T-cell (primary cell): ENCODE measurements around the gene GAK. TPM values are rescaled to one million over a fixed set of nuclear protein-coding genes. Genes with fewer than 3 reads are reported as not detected.

ENCODE experiments used
- ATAC-seq, 4 experiments: fragments of 200-7000 bp in 3 of 4; fragments of 150-1000 bp in 1 of 4; cut with Tn5 transposase; replicated peaks in 1 of 4; 1 replicate in 3 of 4; 2 replicates in 1 of 4; pipeline ENCODE4 v1.10.0; 2021; ENCODE audit warnings: moderate library complexity in 3 of 4, mild to moderate bottlenecking in 2 of 4, moderate number of reproducible peaks in 1 of 4
- CTCF ChIA-PET, 2 donors: fragments of 300-600 bp; sonication (Branson Sonifier 250); formaldehyde crosslinking; loops; one replicate each; lab custom pipeline; 2022; ENCODE audit warnings: antibody characterized with exemption in 2 of 2; lab: Charles Lee
- POLR2A ChIA-PET, 2 donors: fragments of 300-600 bp; sonication (Branson Sonifier 250); formaldehyde crosslinking; loops; one replicate each; lab custom pipeline; 2022; ENCODE audit warnings: antibody characterized with exemption in 2 of 2; lab: Charles Lee
- DNase-seq, 35 experiments: peaks; one replicate each; pipeline versions ENCODE4 v3.0.0 to v3.0.0-alpha.2; 2013 to 2023
- H3K27ac ChIP-seq: one replicate; pipeline ENCODE4 v1.5.1; 2013; ENCODE audit warnings: low read length
- H3K27me3 ChIP-seq, 2 experiments: replicated peaks in 1 of 2; 1 replicate in 1 of 2; 2 replicates in 1 of 2; pipeline versions ENCODE4 v1.6.1 to v1.7.0; 2013; ENCODE audit warnings: low read length in 1 of 2, mixed read lengths in 1 of 2; ENCODE audit not compliant: control insufficient read depth in 2 of 2, insufficient read depth in 2 of 2; ENCODE audit errors: extremely low read depth in 1 of 2
- H3K36me3 ChIP-seq, 2 donors: 1 replicate in 1 of 2; 2 replicates in 1 of 2; pipeline versions ENCODE4 v1.6.1 to v1.7.0; 2013; ENCODE audit warnings: low read length in 1 of 2; ENCODE audit not compliant: control insufficient read depth in 2 of 2, insufficient read depth in 1 of 2; ENCODE audit errors: extremely low read depth in 1 of 2
- H3K4me1 ChIP-seq, 2 experiments: 1 replicate in 1 of 2; 2 replicates in 1 of 2; pipeline versions ENCODE4 v1.6.1 to v1.7.0; 2013; ENCODE audit warnings: low read length in 2 of 2, mixed read lengths in 1 of 2; ENCODE audit not compliant: insufficient read depth in 2 of 2, control insufficient read depth in 1 of 2; ENCODE audit errors: extremely low read depth in 1 of 2
- H3K4me3 ChIP-seq, 2 donors: 1 replicate in 1 of 2; 2 replicates in 1 of 2; pipeline versions ENCODE4 v1.5.1 to v1.7.0; 2013; ENCODE audit warnings: mild to moderate bottlenecking in 2 of 2, low read length in 1 of 2, moderate library complexity in 1 of 2; ENCODE audit not compliant: control insufficient read depth in 1 of 2; ENCODE audit errors: extremely low read depth in 1 of 2
- H3K9me3 ChIP-seq: 2 replicates; pipeline ENCODE4 v1.7.0; 2013
- H3K27ac Mint-ChIP-seq, 2 donors: one replicate each; pipeline ENCODE4 v1.8.0; 2020 to 2021; ENCODE audit warnings: mild to moderate bottlenecking in 2 of 2, mixed read lengths in 2 of 2
- H3K27me3 Mint-ChIP-seq, 2 donors: one replicate each; pipeline ENCODE4 v1.8.0; 2021 to 2022; ENCODE audit warnings: mixed read lengths in 2 of 2
- H3K36me3 Mint-ChIP-seq: one replicate; pipeline ENCODE4 v1.8.0; 2021; ENCODE audit warnings: mixed read lengths
- H3K4me1 Mint-ChIP-seq, 3 donors: one replicate each; pipeline ENCODE4 v1.8.0; 2020 to 2022; ENCODE audit warnings: mixed read lengths in 3 of 3, mild to moderate bottlenecking in 1 of 3
- H3K4me3 Mint-ChIP-seq, 3 donors: one replicate each; pipeline ENCODE4 v1.8.0; 2020 to 2022; ENCODE audit warnings: mild to moderate bottlenecking in 3 of 3, mixed read lengths in 3 of 3, moderate library complexity in 3 of 3
- H3K9me3 Mint-ChIP-seq, 3 donors: one replicate each; pipeline ENCODE4 v1.8.0; 2020 to 2022; ENCODE audit warnings: mixed read lengths in 3 of 3
- WGBS: methylation state at CpG from one replicate; pipeline ENCODE4 v1.1.5; 2013; ENCODE audit warnings: missing lambda C conversion rate; ENCODE audit not compliant: insufficient coverage; 5-methylcytosine and 5-hydroxymethylcytosine counted together
- total RNA-seq, 35 experiments: library from RNA in 6 of 35; stranded (reverse) in 6 of 35; fragments of 120-200 nt in 1 of 35; gene quantifications; one replicate each; pipeline versions ENCODE4 v1.2.1 to v1.2.4 and lab custom pipeline; 2013 to 2026

GAK gene
- total RNA-seq, 5 donors from 2014 or later (not counting 1 experiment from before 2014, with no cell fraction given): 182 to 225 (median 218) TPM

DNA sequence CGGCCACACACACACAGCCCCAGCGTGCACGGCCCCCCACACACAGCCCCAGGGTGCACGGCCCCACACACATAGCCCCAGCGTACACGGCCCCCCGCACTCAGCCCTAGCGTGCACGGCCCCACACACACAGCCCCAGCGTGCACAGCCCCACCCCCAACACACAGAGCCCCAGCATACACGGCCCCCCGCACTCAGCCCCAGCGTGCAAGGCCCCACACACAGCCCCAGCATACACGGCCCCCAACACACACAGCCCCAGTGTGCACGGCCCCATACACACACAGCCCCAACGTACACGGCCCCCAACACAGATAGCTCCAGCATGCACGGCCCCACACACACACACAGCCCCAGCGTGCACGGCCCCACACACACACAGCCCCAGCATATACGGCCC, 17.6 kb downstream of the GAK start:
- peak in 1 of 35 experiments; percentile 4 for DNase-seq
- ChIA-PET CTCF (no interaction called here), POLR2A (no interaction called here)
- Histone ChIP-seq H3K4me1 (peaks cover 2 to 22% of the 10 kb centered on the region in 2 experiments), H3K4me3 (no peak overlapping the region), H3K36me3 (peaks cover 20 to 40% of the 10 kb centered on the region in 2 donors), H3K9me3 (no peaks in the 10 kb centered on the region), H3K27me3 (no peaks in the 10 kb centered on the region), H3K27ac (no peak overlapping the region)
- Mint-ChIP-seq H3K27ac (no peak overlapping the region), H3K27me3 (no peaks in the 10 kb centered on the region), H3K9me3 (peaks cover 0 to 6% (median 3%) of the 10 kb centered on the region in 3 donors), H3K4me1 (peaks cover 32 to 47% (median 42%) of the 10 kb centered on the region in 3 donors), H3K4me3 (peak overlapping the region in 1 of 3 donors; percentile 72), H3K36me3 (peaks cover 18% of the 10 kb centered on the region)
- WGBS: 92% methylated on average over 10 of the region's 21 CpGs
- no peak for ATAC-seq

DNA sequence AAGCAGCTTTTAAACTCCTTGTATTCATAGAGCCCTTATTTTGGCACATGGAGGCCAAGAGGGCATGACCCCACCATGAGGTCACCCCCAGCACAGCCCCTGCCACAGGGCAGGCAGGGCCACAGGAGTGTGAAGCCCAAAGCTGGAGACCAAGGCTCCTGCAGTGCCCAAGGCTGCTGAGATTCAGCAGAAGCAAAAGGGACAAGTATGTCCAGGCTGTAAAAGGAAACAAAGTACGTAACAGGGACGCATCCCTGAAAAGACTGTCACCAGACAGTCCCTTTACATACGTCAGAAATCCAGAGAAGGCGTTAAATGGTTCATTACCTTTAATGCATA, 18.9 kb downstream of the GAK start:
- no peak overlapping the region for H3K4me3 Mint-ChIP-seq

DNA sequence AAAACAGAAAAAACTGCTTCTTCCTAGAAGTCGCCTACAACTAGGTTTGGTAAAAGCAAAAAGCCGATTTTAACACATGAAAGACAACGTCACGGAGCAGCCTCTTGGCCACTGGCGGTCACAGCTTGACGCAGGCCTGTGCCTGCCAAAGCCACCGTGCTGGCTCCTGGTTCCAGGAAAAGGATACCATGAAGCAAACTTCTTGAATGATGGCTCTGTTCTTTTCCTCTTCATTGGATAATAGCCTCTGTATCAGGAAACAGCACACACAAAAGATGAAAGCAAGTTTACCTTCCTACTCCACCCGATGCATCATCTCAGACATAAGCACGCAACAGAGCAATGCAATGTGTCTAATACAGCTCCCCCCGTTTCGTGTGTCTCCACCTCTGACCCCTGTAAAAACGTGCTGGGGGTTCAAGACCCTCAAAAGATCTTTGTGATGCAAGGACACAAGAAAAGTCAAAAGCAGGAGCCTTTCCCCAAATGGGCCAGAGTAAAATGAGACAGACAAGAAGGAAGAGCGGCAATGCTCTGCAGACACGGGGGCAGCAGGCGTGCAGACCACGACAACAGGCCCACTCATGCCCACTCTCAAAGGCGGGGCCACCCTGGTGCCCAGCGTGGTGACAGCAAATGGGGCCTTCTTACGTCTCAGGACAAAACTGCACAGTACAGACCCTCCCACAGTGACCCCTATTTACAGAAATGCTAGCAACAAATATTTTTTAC, 19.4 kb downstream of the GAK start:
- peaks cover 13% of the 10 kb centered on the region for H3K36me3 Mint-ChIP-seq
- Histone ChIP-seq H3K4me3 (no peak overlapping the region), H3K9me3 (no peaks in the 10 kb centered on the region), H3K36me3 (peaks cover 26 to 51% of the 10 kb centered on the region in 2 donors), H3K27me3 (no peaks in the 10 kb centered on the region), H3K27ac (no peak overlapping the region), H3K4me1 (peaks cover 2 to 16% of the 10 kb centered on the region in 2 experiments)
- no peak overlapping the region for H3K27ac Mint-ChIP-seq
- H3K4me1 Mint-ChIP-seq: peaks cover 28 to 34% (median 32%) of the 10 kb centered on the region in 3 donors
- no peak overlapping the region for H3K4me3 Mint-ChIP-seq
- ChIA-PET CTCF (interaction anchor here (0.6 to 0.7 kb wide), 2 partner anchors 11 to 574 kb away, joined by 3 to 4 read pairs; no protein-coding TSS in a partner anchor), POLR2A (no interaction called here)
- H3K27me3 Mint-ChIP-seq: no peaks in the 10 kb centered on the region
- 91% methylated on average over 14 of the region's 19 CpGs for WGBS
- ATAC-seq (no peak), DNase-seq (no peak)
- H3K9me3 Mint-ChIP-seq: no peaks in the 10 kb centered on the region

More for the DNA sequence above, 18.9 kb downstream of the GAK start:
- ChIA-PET POLR2A (no interaction called here), CTCF (interaction anchor here (0.6 to 0.7 kb wide), 3 partner anchors 10 to 575 kb away, joined by 3 to 4 read pairs (median 3); no protein-coding TSS in a partner anchor)
- no peak for DNase-seq
- Histone ChIP-seq H3K27ac (no peak overlapping the region), H3K36me3 (peaks cover 21 to 46% of the 10 kb centered on the region in 2 donors), H3K4me1 (peaks cover 2 to 16% of the 10 kb centered on the region in 2 experiments), H3K9me3 (no peaks in the 10 kb centered on the region), H3K27me3 (no peaks in the 10 kb centered on the region), H3K4me3 (no peak overlapping the region)
- Mint-ChIP-seq H3K4me1 (peaks cover 28 to 39% (median 37%) of the 10 kb centered on the region in 3 donors), H3K27me3 (no peaks in the 10 kb centered on the region), H3K36me3 (peaks cover 18% of the 10 kb centered on the region), H3K27ac (no peak overlapping the region), H3K9me3 (peaks cover 0 to 5% (median 3%) of the 10 kb centered on the region in 3 donors)
- ATAC-seq: no peak
- 94% methylated on average over 4 of the region's 4 CpGs for WGBS

GRCh38 chr4:911871-912490, 20.1 kb downstream of the GAK start:
- peak overlapping the region in 1 of 2 donors; percentile 28 for H3K27ac Mint-ChIP-seq
- DNase-seq: no peak

GRCh38 chr4:911221-911751, 20.8 kb downstream of the GAK start:
- no peak overlapping the region for H3K4me3 Mint-ChIP-seq
- peaks cover 2 to 12% of the 10 kb centered on the region in 2 experiments for H3K4me1 ChIP-seq
- peaks cover 15 to 21% (median 19%) of the 10 kb centered on the region in 3 donors for H3K4me1 Mint-ChIP-seq
- H3K9me3 Mint-ChIP-seq: no peaks in the 10 kb centered on the region
- H3K4me3 ChIP-seq: no peak overlapping the region
- no peaks in the 10 kb centered on the region for H3K27me3 Mint-ChIP-seq
- H3K36me3 ChIP-seq: peaks cover 23 to 59% of the 10 kb centered on the region in 2 donors
- H3K27me3 ChIP-seq: no peaks in the 10 kb centered on the region
- H3K27ac Mint-ChIP-seq: no peak overlapping the region
- no peak overlapping the region for H3K27ac ChIP-seq
- H3K9me3 ChIP-seq: no peaks in the 10 kb centered on the region
- DNase-seq: no peak
- ATAC-seq: no peak
- ChIA-PET CTCF (interaction anchor here in 1 of 2 donors (0.8 kb wide), 1 partner anchor 13 kb away, joined by 5 read pairs; no protein-coding TSS in a partner anchor), POLR2A (no interaction called here)
- WGBS: over 99% methylated on average over 19 of the region's 23 CpGs
- H3K36me3 Mint-ChIP-seq: peaks cover 18% of the 10 kb centered on the region

More at GRCh38 chr4:911871-912490, 20.1 kb downstream of the GAK start:
- Mint-ChIP-seq H3K9me3 (no peaks in the 10 kb centered on the region), H3K27me3 (no peaks in the 10 kb centered on the region), H3K4me1 (peaks cover 22 to 28% (median 26%) of the 10 kb centered on the region in 3 donors), H3K36me3 (peaks cover 13% of the 10 kb centered on the region), H3K4me3 (no peak overlapping the region)
- WGBS: 96% methylated on average over 24 of the region's 29 CpGs
- Histone ChIP-seq H3K27me3 (no peaks in the 10 kb centered on the region), H3K9me3 (no peaks in the 10 kb centered on the region), H3K4me3 (no peak overlapping the region), H3K4me1 (peaks cover 2 to 16% of the 10 kb centered on the region in 2 experiments), H3K36me3 (peaks cover 23 to 58% of the 10 kb centered on the region in 2 donors), H3K27ac (no peak overlapping the region)
- no peak for ATAC-seq
- POLR2A ChIA-PET: no interaction called here
- CTCF ChIA-PET: interaction anchor here in 1 of 2 donors (0.8 kb wide), 1 partner anchor 12 kb away, joined by 5 read pairs; no protein-coding TSS in a partner anchor

GRCh38 chr4:910366-911091, 21.6 kb downstream of the GAK start:
- no peaks in the 10 kb centered on the region for H3K27me3 ChIP-seq
- H3K27ac ChIP-seq: no peak overlapping the region
- no peaks in the 10 kb centered on the region for H3K9me3 ChIP-seq
- CTCF ChIA-PET: no interaction called here
- no peak for ATAC-seq
- peaks cover 23 to 61% of the 10 kb centered on the region in 2 donors for H3K36me3 ChIP-seq
- DNase-seq: no peak
- POLR2A ChIA-PET: no interaction called here
- H3K36me3 Mint-ChIP-seq: peaks cover 18% of the 10 kb centered on the region
- no peak overlapping the region for H3K4me3 Mint-ChIP-seq
- 98% methylated on average over 25 of the region's 26 CpGs for WGBS
- H3K4me1 Mint-ChIP-seq: peaks cover 8 to 13% (median 11%) of the 10 kb centered on the region in 3 donors
- peaks cover 2 to 9% of the 10 kb centered on the region in 2 experiments for H3K4me1 ChIP-seq
- H3K27me3 Mint-ChIP-seq: no peaks in the 10 kb centered on the region
- H3K9me3 Mint-ChIP-seq: no peaks in the 10 kb centered on the region
- H3K4me3 ChIP-seq: no peak overlapping the region
- no peak overlapping the region for H3K27ac Mint-ChIP-seq
